AG09309 (cell line): ENCODE measurements around the gene WDR7.

Experiments used
- DNase-seq: peaks from one replicate; pipeline ENCODE4 v3.0.0-alpha.2; 2010; ENCODE audit warnings: low read depth
- H3K4me3 ChIP-seq: 2 replicates; pipeline ENCODE4 v1.5.1; 2011; ENCODE audit warnings: mild to moderate bottlenecking, low read depth, low read length, moderate library complexity; ENCODE audit not compliant: control insufficient read depth
- CTCF ChIP-seq: IDR thresholded peaks from 2 replicates; pipeline ENCODE4 v1.5.1; 2011; ENCODE audit warnings: mild to moderate bottlenecking, low read depth, low read length, inconsistent platforms; ENCODE audit not compliant: insufficient read depth, control insufficient read depth; ENCODE audit errors: missing control alignments

WDR7 gene

GRCh38 chr18:56741685-56742084, 90.5 kb downstream of the WDR7 start:
- no peak for DNase-seq
- TF ChIP-seq CTCF: no peak
- H3K4me3 ChIP-seq: no peak overlapping the region

GRCh38 chr18:56743115-56743514, 92.0 kb downstream of the WDR7 start:
- no peak for DNase-seq
- H3K4me3 ChIP-seq: no peak overlapping the region
- TF ChIP-seq CTCF: no peak

GRCh38 chr18:56747032-56747658, 96.0 kb downstream of the WDR7 start:
- no peak overlapping the region for H3K4me3 ChIP-seq
- no peak for DNase-seq
- no peak for TF ChIP-seq CTCF

- no peak overlapping the region for H3K4me3 ChIP-seq
- DNase-seq: no peak
- TF ChIP-seq CTCF: no peak
These were observed 96.7 kb downstream of the WDR7 start for GRCh38 chr18:56747857-56748256.

- peak; percentile 11 for DNase-seq
- H3K4me3 ChIP-seq: no peak overlapping the region
- TF ChIP-seq CTCF: peak; percentile 54
These were observed 97.6 kb downstream of the WDR7 start for GRCh38 chr18:56748698-56749268.

- no peak for DNase-seq
- no peak for TF ChIP-seq CTCF
- H3K4me3 ChIP-seq: no peak overlapping the region
These were observed 105.8 kb downstream of the WDR7 start for GRCh38 chr18:56756966-56757365.
